Fibroblast of peridontal ligament (primary cell): Measurements from ENCODE around the gene MAP2.
"Not testable (repeated sequence)": the region's sequence is repeated elsewhere in the genome, so short reads cannot be mapped to it uniquely, and the experiment has no call there.

ENCODE experiments used
- DNase-seq: peaks from one replicate; pipeline ENCODE4 v3.0.0-alpha.2; 2010; ENCODE audit errors: extremely low read depth

Gene MAP2

GRCh38 chr2:209591021-209591420 is 167.2 kb downstream of the MAP2 start:
- no peak for DNase-seq

- DNase-seq = no peak
Measured at GRCh38 chr2:209592106-209592505, 168.3 kb downstream of the MAP2 start.

GRCh38 chr2:209593930-209594329 is 170.1 kb downstream of the MAP2 start:
- no peak for DNase-seq

- no peak for DNase-seq
Measured at GRCh38 chr2:209596262-209596661, 172.4 kb downstream of the MAP2 start.

GRCh38 chr2:209598227-209598626 is 174.4 kb downstream of the MAP2 start:
- DNase-seq = not testable (repeated sequence)

- DNase-seq = no peak
Measured at GRCh38 chr2:209600341-209601171, 176.7 kb downstream of the MAP2 start.

- DNase-seq = no peak
Measured at GRCh38 chr2:209601497-209601896, 177.7 kb downstream of the MAP2 start.

GRCh38 chr2:209602259-209602658 is 178.4 kb downstream of the MAP2 start:
- DNase-seq = no peak

- no peak for DNase-seq
Measured at GRCh38 chr2:209609531-209609930, 185.7 kb downstream of the MAP2 start.

- no peak for DNase-seq
Measured at GRCh38 chr2:209610631-209611030, 186.8 kb downstream of the MAP2 start.

GRCh38 chr2:209613649-209614305 is 189.9 kb downstream of the MAP2 start:
- no peak for DNase-seq

GRCh38 chr2:209614690-209615369 is 191.0 kb downstream of the MAP2 start:
- DNase-seq = no peak

GRCh38 chr2:209619782-209620181 is 195.9 kb downstream of the MAP2 start:
- DNase-seq = no peak

- DNase-seq = no peak
Measured at GRCh38 chr2:209624192-209624938, 200.5 kb downstream of the MAP2 start.

- peak; percentile 25 for DNase-seq
Measured at GRCh38 chr2:209629597-209629996, 205.8 kb downstream of the MAP2 start.

GRCh38 chr2:209633911-209634310 is 210.1 kb downstream of the MAP2 start:
- DNase-seq = no peak

GRCh38 chr2:209636076-209636475 is 212.2 kb downstream of the MAP2 start:
- DNase-seq = no peak

- no peak for DNase-seq
Measured at GRCh38 chr2:209637293-209637692, 213.4 kb downstream of the MAP2 start.

GRCh38 chr2:209638346-209638745 is 214.5 kb downstream of the MAP2 start:
- no peak for DNase-seq

- DNase-seq = no peak
Measured at GRCh38 chr2:209640358-209640757, 216.5 kb downstream of the MAP2 start.

GRCh38 chr2:209642146-209642820 is 218.4 kb downstream of the MAP2 start:
- no peak for DNase-seq
